HG03159 (cell line): ENCODE measurements around the gene C1orf21.

Source experiments
- ATAC-seq: cut with Tn5 transposase; IDR thresholded peaks from one replicate; pipeline ENCODE4 v1.9.1; 2021; ENCODE audit warnings: mild to moderate bottlenecking, moderate library complexity; ENCODE audit not compliant: unreplicated experiment

Gene C1orf21

GRCh38 chr1:184646178-184646701 lies 259.4 kb downstream of the C1orf21 start:
- ATAC-seq = no peak

DNA sequence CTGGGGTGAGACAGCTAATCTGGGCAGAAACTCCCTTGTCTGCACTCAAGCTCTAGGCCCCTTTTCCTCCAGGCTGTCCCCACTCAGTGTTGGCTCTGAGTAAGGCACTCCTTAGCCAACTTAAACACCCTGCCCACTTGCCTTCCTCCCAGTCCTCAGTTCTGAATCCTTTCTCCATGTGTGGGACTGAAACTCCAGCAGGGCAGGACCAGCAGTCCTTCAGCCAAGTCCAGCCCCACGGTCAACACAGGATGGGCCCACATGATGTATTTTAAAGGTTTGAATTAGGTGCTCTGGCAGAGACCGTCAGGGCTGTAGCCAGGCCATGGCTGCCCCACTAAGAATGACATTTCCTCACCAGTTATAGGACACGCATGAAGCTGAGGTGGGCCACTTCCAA lies 260.0 kb downstream of the C1orf21 start:
- ATAC-seq = no peak

DNA sequence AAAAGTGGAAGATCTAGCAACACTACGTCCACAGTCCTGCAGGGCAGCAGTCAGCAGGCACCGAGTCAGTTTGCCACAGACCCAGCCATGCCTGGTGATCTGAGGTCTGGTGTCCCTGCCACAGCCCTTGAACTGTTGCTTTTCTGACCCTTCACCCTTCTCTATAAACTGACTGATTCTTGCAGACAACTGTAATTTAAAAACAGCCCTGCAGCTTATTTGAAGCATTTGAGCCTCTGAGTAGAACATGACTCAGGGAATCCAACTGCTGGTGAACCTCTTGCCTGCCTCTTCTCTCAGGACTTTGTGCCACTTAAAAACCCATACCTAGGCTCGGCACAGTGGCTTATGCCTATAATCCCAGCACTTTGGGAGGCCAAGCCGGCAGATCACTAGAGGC lies 260.6 kb downstream of the C1orf21 start:
- ATAC-seq = no peak

GRCh38 chr1:184648160-184648855 lies 261.5 kb downstream of the C1orf21 start:
- no peak for ATAC-seq

- no peak for ATAC-seq
Measured at GRCh38 chr1:184648856-184649201, 262.0 kb downstream of the C1orf21 start.

GRCh38 chr1:184649451-184649888 lies 262.6 kb downstream of the C1orf21 start:
- peak; percentile 71 for ATAC-seq

DNA sequence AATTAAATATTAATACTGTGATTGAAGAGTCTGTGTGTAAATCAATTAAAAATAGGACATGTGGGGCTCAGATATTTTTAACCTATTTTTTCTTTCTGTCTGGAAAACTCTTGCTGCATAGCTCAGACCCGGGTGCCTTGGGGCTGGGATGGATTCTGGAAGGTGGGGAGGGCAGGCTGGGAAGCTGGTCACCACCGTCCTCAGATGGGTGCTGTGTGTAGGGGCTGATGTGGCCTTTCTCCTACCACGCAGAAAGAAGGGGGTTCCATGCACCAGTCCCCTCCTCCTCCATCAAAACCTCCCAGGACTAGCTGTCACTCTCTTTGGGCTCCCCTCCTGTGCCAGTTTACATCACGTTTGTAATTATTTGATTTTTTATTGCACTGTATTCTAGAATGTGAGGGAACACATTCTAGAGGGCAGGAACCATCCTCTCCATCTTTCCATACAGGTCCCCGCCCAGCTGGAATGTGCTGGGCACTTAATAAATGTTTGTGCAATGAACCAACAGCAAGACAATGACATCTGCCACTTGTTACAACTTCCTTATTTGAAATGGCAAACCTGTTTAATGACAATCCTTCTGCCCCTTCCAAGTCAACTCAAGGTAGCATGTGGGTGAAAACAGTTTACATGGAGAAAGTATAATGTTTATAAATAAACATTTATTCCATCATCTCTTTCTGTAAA lies 263.5 kb downstream of the C1orf21 start:
- ATAC-seq = no peak

- no peak for ATAC-seq
Measured at GRCh38 chr1:184655185-184655584, 268.4 kb downstream of the C1orf21 start.

- no peak for ATAC-seq
Measured at GRCh38 chr1:184656221-184656620, 269.4 kb downstream of the C1orf21 start.

DNA sequence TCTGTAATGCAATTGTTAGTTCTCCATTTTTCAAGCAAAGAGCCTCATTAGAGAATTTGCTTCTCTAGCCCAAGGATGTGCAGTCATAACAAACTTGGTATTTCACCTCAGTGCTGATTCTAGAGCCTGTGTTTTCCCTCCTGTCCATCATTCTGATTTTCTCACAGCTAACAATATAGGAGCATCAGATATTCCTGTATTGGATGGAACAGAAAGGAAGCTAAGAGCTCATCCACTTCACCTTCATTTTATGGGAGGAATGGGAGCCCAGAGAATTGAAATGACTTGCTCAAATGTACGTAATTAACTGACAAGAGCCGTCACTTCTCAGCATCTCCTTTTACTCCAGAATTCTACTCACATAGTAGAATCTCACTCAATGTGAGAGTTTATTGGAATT lies 271.2 kb downstream of the C1orf21 start:
- ATAC-seq = no peak

- no peak for ATAC-seq
Measured at GRCh38 chr1:184660462-184661191, 273.8 kb downstream of the C1orf21 start.

GRCh38 chr1:184661801-184662200 lies 275.0 kb downstream of the C1orf21 start:
- ATAC-seq = no peak

DNA sequence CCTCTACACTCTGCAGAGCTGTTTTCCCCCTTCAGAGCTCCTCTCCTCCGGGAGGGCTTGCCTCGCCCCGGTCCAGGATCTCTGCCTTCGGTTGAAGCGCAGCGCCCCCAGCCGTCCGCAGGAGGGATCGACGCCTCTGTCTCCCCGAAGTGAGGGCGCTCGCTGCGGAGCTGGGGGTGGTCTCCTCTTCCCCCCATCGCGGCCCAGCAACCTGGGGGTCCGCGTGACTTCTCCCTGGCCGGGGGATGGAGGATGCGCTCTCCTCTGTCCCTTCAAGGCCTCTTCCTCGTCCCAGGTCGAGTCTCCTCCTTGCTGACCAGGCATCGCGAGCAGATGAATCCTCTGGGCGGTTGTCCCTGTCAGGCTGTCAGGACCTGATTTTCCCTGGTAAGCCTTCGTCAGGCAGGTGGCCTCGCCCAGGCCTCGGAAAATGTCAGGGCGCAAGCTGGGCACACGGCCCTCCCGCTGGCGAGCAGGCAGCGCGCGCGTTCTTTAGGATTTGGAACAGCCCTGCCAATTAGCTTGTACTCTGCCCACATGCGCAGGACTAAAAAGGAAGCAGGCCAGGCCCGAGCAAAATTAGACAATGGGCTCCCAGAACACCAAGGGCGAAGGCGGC lies 277.3 kb downstream of the C1orf21 start:
- peak; percentile 76 for ATAC-seq

- ATAC-seq = no peak
Measured at GRCh38 chr1:184664661-184665060, 277.8 kb downstream of the C1orf21 start.

GRCh38 chr1:184665360-184665759 lies 278.5 kb downstream of the C1orf21 start:
- no peak for ATAC-seq

DNA sequence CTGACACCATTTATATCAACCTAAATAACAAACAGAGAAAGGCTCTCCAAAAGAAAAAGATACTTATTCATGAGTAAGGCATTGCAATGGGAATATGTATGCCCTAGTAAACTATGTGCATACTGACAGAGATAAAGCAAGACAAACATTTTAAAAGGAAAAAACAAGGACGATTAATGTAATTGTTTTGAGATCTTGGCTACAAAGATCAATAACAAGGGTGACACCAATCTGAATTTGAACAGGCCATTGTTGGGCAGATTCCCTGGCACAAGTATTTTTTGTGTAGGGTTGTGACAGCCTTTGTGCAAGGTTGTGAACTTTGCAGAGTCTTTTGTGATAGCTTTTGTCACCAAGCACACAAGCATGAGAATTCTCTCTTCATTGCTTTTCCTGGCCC lies 282.6 kb downstream of the C1orf21 start:
- no peak for ATAC-seq

DNA sequence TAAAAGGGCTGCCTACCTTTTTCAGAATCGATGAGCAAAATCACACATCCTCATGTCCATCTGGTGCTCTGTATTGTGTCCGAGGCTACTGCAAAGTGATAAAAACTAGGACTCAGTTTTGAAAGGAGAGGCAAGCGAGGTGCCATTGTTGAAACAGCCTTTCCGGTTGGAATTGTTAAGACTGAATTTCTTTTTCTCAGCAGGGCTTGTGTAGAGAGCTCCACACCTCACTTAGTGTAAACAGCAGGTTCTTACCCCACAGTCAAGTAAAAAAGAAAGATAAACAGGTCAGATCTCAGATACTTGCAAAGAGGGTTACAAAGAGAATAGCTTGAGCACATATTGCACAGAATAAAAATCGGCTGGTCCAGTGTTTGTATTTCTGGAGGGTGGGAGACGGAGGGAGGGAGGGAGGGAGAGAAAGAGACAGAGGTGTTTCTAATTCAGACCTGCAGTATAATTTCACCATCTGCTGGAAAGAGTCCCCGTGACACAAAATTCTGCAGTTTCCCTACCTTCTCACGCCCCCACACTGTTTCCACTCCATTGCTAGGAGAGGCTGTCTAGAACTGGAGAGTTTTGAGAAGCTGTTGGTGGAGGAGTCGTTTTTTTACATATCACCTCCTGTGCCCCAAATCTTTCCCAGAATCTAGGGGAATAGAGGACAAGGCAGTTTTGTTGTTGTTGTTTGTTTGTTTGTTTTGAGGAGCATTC lies 285.3 kb downstream of the C1orf21 start:
- ATAC-seq = no peak

DNA sequence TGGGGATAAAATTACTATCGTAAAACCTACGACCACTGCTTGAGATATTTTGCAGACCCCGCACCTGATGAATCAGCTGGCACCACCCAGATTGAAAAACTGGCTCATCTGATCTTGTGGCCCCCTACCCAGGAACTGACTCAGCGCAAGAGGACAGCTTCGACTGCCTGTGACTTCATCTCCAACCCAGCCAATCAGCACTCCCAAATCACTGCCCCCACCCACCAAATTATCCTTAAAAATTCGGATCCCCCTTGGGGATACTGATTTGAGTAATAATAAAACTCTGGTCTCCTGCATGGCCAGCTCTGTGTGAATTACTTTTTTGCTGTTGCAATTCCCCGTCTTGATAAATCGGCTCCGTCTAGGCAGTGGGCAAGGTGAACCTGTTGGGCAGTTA lies 286.5 kb downstream of the C1orf21 start:
- no peak for ATAC-seq

DNA sequence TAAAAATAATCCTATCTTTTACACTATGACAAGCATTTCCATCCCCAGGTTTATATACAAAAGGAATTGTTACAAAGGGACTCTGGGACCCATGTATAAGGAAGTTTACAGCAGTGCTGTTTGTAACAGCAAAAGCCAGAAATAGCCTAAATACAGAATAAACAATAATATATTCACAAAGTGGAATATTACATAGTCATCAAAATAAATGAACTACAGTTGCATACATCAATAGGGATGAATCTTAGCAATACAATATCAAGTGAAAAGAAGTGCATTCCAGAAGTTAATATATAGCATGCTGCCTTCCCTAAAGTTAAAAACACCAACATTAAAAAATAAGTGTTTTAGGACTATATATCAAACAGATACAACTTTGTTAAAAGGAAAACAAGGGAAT lies 290.5 kb downstream of the C1orf21 start:
- no peak for ATAC-seq
